RWPE2 (cell line): Measurements from ENCODE around the gene CNTNAP2.

Experiments
- ATAC-seq: fragments of 200-7000 bp; cut with Tn5 transposase; 3 replicates; pipeline ENCODE4 v1.9.1; 2021; ENCODE audit warnings: low read depth
- DNase-seq: peaks from one replicate; pipeline ENCODE4 v3.0.0-alpha.2; 2020; ENCODE audit warnings: low spot score
- H3K27ac ChIP-seq: fragments of 450-650 bp; 2 replicates; pipeline ENCODE4 v1.5.1; 2017; ENCODE audit warnings: mild to moderate bottlenecking; ENCODE audit not compliant: poor library complexity, severe bottlenecking
- H3K27me3 ChIP-seq: fragments of 250-450 bp; sonication (Bioruptor Pico); 2 replicates; pipeline ENCODE4 v1.5.1; 2021; ENCODE audit warnings: mild to moderate bottlenecking, moderate library complexity; ENCODE audit not compliant: insufficient read depth, poor library complexity, severe bottlenecking
- H3K36me3 ChIP-seq: fragments of 250-450 bp; sonication (Bioruptor Pico); 2 replicates; pipeline ENCODE4 v1.5.1; 2020; ENCODE audit warnings: low read depth, mild to moderate bottlenecking, moderate library complexity
- H3K4me1 ChIP-seq: fragments of 250-450 bp; sonication (Bioruptor Pico); 2 replicates; pipeline ENCODE4 v1.5.1; 2021; ENCODE audit warnings: mild to moderate bottlenecking, moderate library complexity; ENCODE audit not compliant: insufficient read depth, poor library complexity, severe bottlenecking
- H3K4me3 ChIP-seq: fragments of 250-450 bp; sonication (Bioruptor Pico); 2 replicates; pipeline ENCODE4 v1.5.1; 2021; ENCODE audit warnings: mild to moderate bottlenecking, moderate library complexity; ENCODE audit not compliant: severe bottlenecking
- H3K9me3 ChIP-seq: fragments of 250-450 bp; sonication (Bioruptor Pico); 2 replicates; pipeline ENCODE4 v1.5.1; 2021; ENCODE audit warnings: mild to moderate bottlenecking, moderate library complexity; ENCODE audit not compliant: severe bottlenecking
- TF ChIP-seq, protein P1 (sequence below): fragments of 450-650 bp; IDR thresholded peaks from one replicate; pipeline ENCODE4 v1.5.1; 2017; ENCODE audit warnings: mild to moderate bottlenecking, moderate library complexity; ENCODE audit not compliant: poor library complexity, severe bottlenecking

Gene CNTNAP2

DNA sequence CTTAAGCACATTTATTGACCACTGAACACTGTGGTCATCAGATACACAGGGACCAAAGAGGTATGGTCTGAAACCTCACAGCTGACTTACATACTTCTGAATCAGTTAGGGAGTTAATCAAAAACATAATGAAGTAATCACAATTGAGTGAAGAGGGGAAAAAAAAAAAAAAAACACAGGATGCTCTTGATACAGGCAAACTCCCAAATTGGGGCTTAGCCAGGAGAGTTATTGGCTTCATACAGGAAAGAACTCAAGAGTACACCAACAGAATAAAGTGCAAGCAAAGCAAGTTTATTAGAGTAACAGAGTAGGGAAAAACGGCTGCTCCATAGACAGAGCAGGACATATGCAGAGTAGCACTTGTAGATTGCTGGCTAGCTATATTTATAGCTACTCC, 917.0 kb downstream of the CNTNAP2 start:
- H3K4me3 ChIP-seq = no peak overlapping the region
- no peaks in the 10 kb centered on the region for H3K9me3 ChIP-seq
- H3K4me1 ChIP-seq = no peaks in the 10 kb centered on the region
- no peak overlapping the region for H3K27ac ChIP-seq
- DNase-seq = no peak
- no peak for ATAC-seq
- H3K36me3 ChIP-seq = no peaks in the 10 kb centered on the region
- no peaks in the 10 kb centered on the region for H3K27me3 ChIP-seq
- TF ChIP-seq, protein P1, sequence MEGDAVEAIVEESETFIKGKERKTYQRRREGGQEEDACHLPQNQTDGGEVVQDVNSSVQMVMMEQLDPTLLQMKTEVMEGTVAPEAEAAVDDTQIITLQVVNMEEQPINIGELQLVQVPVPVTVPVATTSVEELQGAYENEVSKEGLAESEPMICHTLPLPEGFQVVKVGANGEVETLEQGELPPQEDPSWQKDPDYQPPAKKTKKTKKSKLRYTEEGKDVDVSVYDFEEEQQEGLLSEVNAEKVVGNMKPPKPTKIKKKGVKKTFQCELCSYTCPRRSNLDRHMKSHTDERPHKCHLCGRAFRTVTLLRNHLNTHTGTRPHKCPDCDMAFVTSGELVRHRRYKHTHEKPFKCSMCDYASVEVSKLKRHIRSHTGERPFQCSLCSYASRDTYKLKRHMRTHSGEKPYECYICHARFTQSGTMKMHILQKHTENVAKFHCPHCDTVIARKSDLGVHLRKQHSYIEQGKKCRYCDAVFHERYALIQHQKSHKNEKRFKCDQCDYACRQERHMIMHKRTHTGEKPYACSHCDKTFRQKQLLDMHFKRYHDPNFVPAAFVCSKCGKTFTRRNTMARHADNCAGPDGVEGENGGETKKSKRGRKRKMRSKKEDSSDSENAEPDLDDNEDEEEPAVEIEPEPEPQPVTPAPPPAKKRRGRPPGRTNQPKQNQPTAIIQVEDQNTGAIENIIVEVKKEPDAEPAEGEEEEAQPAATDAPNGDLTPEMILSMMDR = no peak

DNA sequence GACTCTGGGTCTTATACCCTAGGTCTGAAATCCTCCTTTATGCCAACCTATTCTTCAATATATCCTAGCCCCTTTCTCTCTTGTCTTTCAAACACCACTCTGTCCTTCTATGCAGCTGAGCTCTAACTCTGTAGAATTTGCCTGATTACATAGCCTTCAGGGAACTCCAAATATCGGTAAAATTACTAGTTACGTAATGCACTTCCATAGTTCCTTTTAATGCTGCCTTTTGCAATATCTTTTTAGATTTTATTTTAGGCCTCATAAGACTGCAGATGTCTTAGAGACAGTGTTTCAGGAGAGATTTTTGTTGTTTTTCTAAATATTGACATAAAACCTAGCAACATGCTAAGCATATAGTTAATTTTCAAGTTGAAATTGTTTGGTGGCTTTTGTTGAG, 924.8 kb downstream of the CNTNAP2 start:
- H3K27ac ChIP-seq = no peak overlapping the region
- H3K9me3 ChIP-seq = no peaks in the 10 kb centered on the region
- H3K4me3 ChIP-seq = no peak overlapping the region
- TF ChIP-seq, protein P1 = no peak
- no peak for DNase-seq
- ATAC-seq = no peak
- H3K4me1 ChIP-seq = no peaks in the 10 kb centered on the region
- H3K27me3 ChIP-seq = no peaks in the 10 kb centered on the region
- no peaks in the 10 kb centered on the region for H3K36me3 ChIP-seq

DNA sequence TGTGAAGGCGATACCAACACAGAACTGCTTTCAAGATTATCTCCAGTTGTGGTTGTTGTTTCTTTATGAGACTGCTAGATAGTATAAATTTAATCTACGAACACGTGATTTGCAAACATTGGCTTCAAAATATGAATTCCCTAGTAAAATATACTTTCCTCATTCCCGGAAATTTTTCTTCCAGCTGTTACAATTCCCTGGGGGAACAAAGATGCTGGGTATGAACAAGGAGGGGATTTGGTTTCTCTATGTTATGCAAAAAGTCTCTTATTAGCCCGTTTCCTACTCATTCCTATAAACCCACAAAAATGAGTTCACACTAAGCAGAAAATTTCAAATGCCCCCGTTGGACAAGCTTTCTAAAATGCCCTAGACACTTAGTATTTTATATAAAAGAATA, 928.3 kb downstream of the CNTNAP2 start:
- Histone ChIP-seq H3K27me3 (no peaks in the 10 kb centered on the region), H3K36me3 (no peaks in the 10 kb centered on the region), H3K27ac (no peak overlapping the region), H3K9me3 (no peaks in the 10 kb centered on the region), H3K4me3 (no peak overlapping the region), H3K4me1 (no peaks in the 10 kb centered on the region)
- TF ChIP-seq, protein P1 = no peak
- DNase-seq (no peak), ATAC-seq (no peak)

DNA sequence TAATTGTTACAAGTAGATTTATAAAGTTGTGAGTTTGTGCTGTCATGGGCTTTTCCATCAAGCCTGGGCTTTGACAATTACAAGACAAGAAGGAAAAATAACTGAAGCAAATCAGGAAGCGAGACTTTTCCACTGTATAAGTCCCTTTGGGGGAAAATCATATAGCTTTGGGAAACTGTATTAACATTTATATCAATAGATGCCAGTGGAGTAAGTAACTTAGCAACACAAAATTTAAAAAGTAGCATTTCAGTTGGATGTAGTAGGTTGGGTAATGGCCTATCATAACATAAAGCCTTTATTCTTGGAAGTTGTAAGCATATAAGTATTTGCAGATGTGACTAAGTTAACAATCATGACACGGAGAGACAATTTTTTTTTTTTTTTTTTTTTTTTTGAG, 931.1 kb downstream of the CNTNAP2 start:
- no peaks in the 10 kb centered on the region for H3K4me1 ChIP-seq
- H3K36me3 ChIP-seq = no peaks in the 10 kb centered on the region
- H3K9me3 ChIP-seq = no peaks in the 10 kb centered on the region
- ATAC-seq (no peak), DNase-seq (no peak)
- H3K4me3 ChIP-seq = no peak overlapping the region
- TF ChIP-seq, protein P1 = no peak
- no peaks in the 10 kb centered on the region for H3K27me3 ChIP-seq
- no peak overlapping the region for H3K27ac ChIP-seq

DNA sequence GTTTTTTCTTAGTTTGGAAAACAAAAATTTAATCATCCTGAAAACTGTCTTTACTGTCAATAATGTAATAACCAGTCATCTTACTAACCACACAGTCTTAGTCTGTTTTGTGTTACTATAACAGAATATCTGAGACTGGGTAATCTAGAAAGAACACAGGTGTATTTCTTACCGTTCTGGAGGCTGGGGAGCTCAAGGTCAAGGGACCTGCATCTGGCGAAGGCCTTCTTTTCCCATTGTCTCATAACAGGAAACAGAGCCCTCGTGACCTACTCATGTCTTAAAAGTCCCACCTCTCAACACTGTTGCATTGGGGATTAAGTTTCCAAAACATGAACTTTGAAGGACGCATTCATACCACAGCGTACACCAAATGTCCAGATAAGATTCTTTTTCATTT, 932.3 kb downstream of the CNTNAP2 start:
- DNase-seq = no peak
- TF ChIP-seq, protein P1 = no peak
- Histone ChIP-seq H3K4me1 (no peaks in the 10 kb centered on the region), H3K4me3 (no peak overlapping the region), H3K27me3 (no peaks in the 10 kb centered on the region), H3K9me3 (no peaks in the 10 kb centered on the region), H3K36me3 (no peaks in the 10 kb centered on the region), H3K27ac (no peak overlapping the region)
- ATAC-seq = no peak
